ENCODE results near the gene PTPN5. TPM values are rescaled to one million over a fixed set of nuclear protein-coding genes. Genes with fewer than 3 reads are reported as not detected.
A peak's percentile ranks its signal among the peaks of the same experiment; 100 is the strongest.
"Not testable (repeated sequence)": the region's sequence is repeated elsewhere in the genome, so short reads cannot be mapped to it uniquely, and the experiment has no call there.

Gene PTPN5
- polyA plus RNA-seq, 1 donor = 0.20 TPM

- no peak for DNase-seq (ENCODE audit: low read depth)
These were observed 81.1 kb downstream of the PTPN5 start for GRCh38 chr11:18710545-18710944.

- no peak for DNase-seq (ENCODE audit: low read depth)
These were observed 82.2 kb downstream of the PTPN5 start for GRCh38 chr11:18709414-18709813.

- no peak for DNase-seq (ENCODE audit: low read depth)
These were observed 83.7 kb downstream of the PTPN5 start for GRCh38 chr11:18707811-18708340.

- DNase-seq (ENCODE audit: low read depth) = no peak
These were observed 85.0 kb downstream of the PTPN5 start for GRCh38 chr11:18706330-18707243.

- no peak for DNase-seq (ENCODE audit: low read depth)
These were observed 85.8 kb downstream of the PTPN5 start for GRCh38 chr11:18705651-18706281.

- no peak for DNase-seq (ENCODE audit: low read depth)
These were observed 86.9 kb downstream of the PTPN5 start for GRCh38 chr11:18704698-18705097.

- no peak for DNase-seq (ENCODE audit: low read depth)
These were observed 87.5 kb downstream of the PTPN5 start for GRCh38 chr11:18704045-18704645.

- no peak for DNase-seq (ENCODE audit: low read depth)
These were observed 88.4 kb downstream of the PTPN5 start for GRCh38 chr11:18703001-18703763.

- DNase-seq (ENCODE audit: low read depth) = no peak
These were observed 89.9 kb downstream of the PTPN5 start for GRCh38 chr11:18701614-18702216.

GRCh38 chr11:18700872-18701271 is 90.7 kb downstream of the PTPN5 start:
- no peak for DNase-seq (ENCODE audit: low read depth)

GRCh38 chr11:18700375-18700774 is 91.2 kb downstream of the PTPN5 start:
- DNase-seq (ENCODE audit: low read depth) = no peak

GRCh38 chr11:18699848-18700261 is 91.7 kb downstream of the PTPN5 start:
- no peak for DNase-seq (ENCODE audit: low read depth)

GRCh38 chr11:18699269-18699596 is 92.4 kb downstream of the PTPN5 start:
- no peak for DNase-seq (ENCODE audit: low read depth)

GRCh38 chr11:18698341-18699268 is 93.0 kb downstream of the PTPN5 start, which contains the start of gene TMEM86A:
Gene TMEM86A (plus strand): TSS chr11:18698779. CDS start chr11:18698887, 108 bp downstream.
- DNase-seq (ENCODE audit: low read depth) = peak; percentile 64

GRCh38 chr11:18697576-18697975 is 94.0 kb downstream of the PTPN5 start:
- no peak for DNase-seq (ENCODE audit: low read depth)

GRCh38 chr11:18696638-18697225 is 94.9 kb downstream of the PTPN5 start:
- DNase-seq (ENCODE audit: low read depth) = no peak

- no peak for DNase-seq (ENCODE audit: low read depth)
These were observed 98.4 kb downstream of the PTPN5 start for GRCh38 chr11:18692941-18693760.

GRCh38 chr11:18691467-18692140 is 100.0 kb downstream of the PTPN5 start:
- not testable (repeated sequence) for DNase-seq (ENCODE audit: low read depth)

Measured in forelimb muscle (tissue), 1 donor.